Neural cell (in vitro differentiated cells): Measurements from ENCODE around the gene CTNNA2. TPM values are rescaled to one million over a fixed set of nuclear protein-coding genes. Genes with fewer than 3 reads are reported as not detected.

Experiments
- H2AFZ ChIP-seq: fragments of 200-600, 300-800 bp; sonication (generic), shearing (Covaris generic); 2 replicates; pipeline ENCODE4 v1.6.0; 2014; ENCODE audit warnings: low read depth, mild to moderate bottlenecking, antibody characterized with exemption, low read length, moderate library complexity
- H3F3A ChIP-seq: fragments of 200-600 bp; shearing (Covaris generic); 2 replicates; pipeline ENCODE4 v1.6.1; 2016; ENCODE audit warnings: mild to moderate bottlenecking, moderate library complexity, mixed read lengths, antibody characterized with exemption, low read length; ENCODE audit not compliant: insufficient read depth, poor library complexity, severe bottlenecking
- H3K27ac ChIP-seq: fragments of 200-600, 300-800 bp; sonication (generic), shearing (Covaris generic); 2 replicates; pipeline ENCODE4 v1.5.1; 2014; ENCODE audit warnings: mild to moderate bottlenecking, low read length, moderate library complexity
- H3K27me3 ChIP-seq: fragments of 300-800, 200-600 bp; sonication (generic), shearing (Covaris generic); 2 replicates; pipeline ENCODE4 v1.6.0; 2014; ENCODE audit warnings: mild to moderate bottlenecking, low read depth, low read length, moderate library complexity; ENCODE audit not compliant: insufficient read depth
- H3K36me3 ChIP-seq: fragments of 300-800, 200-600 bp; sonication (generic), shearing (Covaris generic); 2 replicates; pipeline ENCODE4 v1.5.1; 2014; ENCODE audit warnings: mild to moderate bottlenecking, antibody characterized with exemption, low read length, moderate library complexity; ENCODE audit not compliant: insufficient read depth
- H3K4me2 ChIP-seq: fragments of 300-800, 200-600 bp; sonication (generic), shearing (Covaris generic); 2 replicates; pipeline ENCODE4 v1.6.0; 2014; ENCODE audit warnings: mild to moderate bottlenecking, low read length
- H3K4me3 ChIP-seq: fragments of 300-800, 200-600 bp; sonication (generic), shearing (Covaris generic); 2 replicates; pipeline ENCODE4 v1.5.1; 2014; ENCODE audit warnings: mild to moderate bottlenecking, low read length, moderate library complexity
- H3K79me2 ChIP-seq: fragments of 200-600 bp; shearing (Covaris generic); replicated peaks from 2 replicates; pipeline ENCODE4 v1.6.0; 2014; ENCODE audit warnings: mild to moderate bottlenecking, low read length, moderate library complexity; ENCODE audit not compliant: insufficient read depth
- H3K9ac ChIP-seq: fragments of 300-800, 200-600 bp; sonication (generic), shearing (Covaris generic); 2 replicates; pipeline ENCODE4 v1.6.1; 2016; ENCODE audit warnings: mild to moderate bottlenecking, low read length, mixed read lengths
- H3K9me2 ChIP-seq: fragments of 200-600 bp; shearing (Covaris generic); 2 replicates; pipeline ENCODE4 v1.6.1; 2016; ENCODE audit warnings: mild to moderate bottlenecking, low read length, mixed read lengths; ENCODE audit not compliant: insufficient read depth
- H3K9me3 ChIP-seq: fragments of 200-600, 300-800 bp; sonication (generic), shearing (Covaris generic); 2 replicates; pipeline ENCODE4 v1.6.1; 2016; ENCODE audit warnings: mild to moderate bottlenecking, mixed run types, low read length, moderate library complexity, mixed read lengths
- H4K20me1 ChIP-seq: fragments of 200-600 bp; shearing (Covaris generic); 2 replicates; pipeline ENCODE4 v1.6.1; 2016; ENCODE audit warnings: mild to moderate bottlenecking, mixed run types; ENCODE audit not compliant: insufficient read depth
- EP300 ChIP-seq: fragments of 450-650 bp; conservative IDR thresholded peaks from 2 replicates; pipeline ENCODE4 v1.6.1; 2014; ENCODE audit warnings: antibody characterized with exemption, mild to moderate bottlenecking, moderate library complexity; ENCODE audit not compliant: poor library complexity, severe bottlenecking
- EZH2 ChIP-seq: fragments of 200-600, 300-800 bp; shearing (Covaris generic), sonication (generic); IDR thresholded peaks from 2 replicates; pipeline ENCODE4 v1.6.1; 2014; ENCODE audit warnings: antibody characterized with exemption, low read length, borderline replicate concordance, mild to moderate bottlenecking; ENCODE audit not compliant: insufficient read depth, poor library complexity, severe bottlenecking
- MXI1 ChIP-seq: fragments of 450-650 bp; conservative IDR thresholded peaks from 2 replicates; pipeline ENCODE4 v1.6.1; 2014; ENCODE audit warnings: antibody characterized with exemption, mild to moderate bottlenecking; ENCODE audit not compliant: poor library complexity, severe bottlenecking
- POLR2AphosphoS5 ChIP-seq: IDR thresholded peaks from 2 replicates; pipeline ENCODE4 v1.6.1; 2012
- RAD21 ChIP-seq: fragments of 450-650 bp; conservative IDR thresholded peaks from 2 replicates; pipeline ENCODE4 v1.6.1; 2014; ENCODE audit warnings: antibody characterized with exemption, mild to moderate bottlenecking, moderate library complexity
- SMC3 ChIP-seq: fragments of 450-650 bp; conservative IDR thresholded peaks from 2 replicates; pipeline ENCODE4 v1.6.1; 2014; ENCODE audit warnings: antibody characterized with exemption, mild to moderate bottlenecking, moderate library complexity; ENCODE audit not compliant: poor library complexity
- TAF1 ChIP-seq: IDR thresholded peaks from 2 replicates; pipeline ENCODE4 v1.6.1; 2012; ENCODE audit warnings: low read depth
- polyA plus RNA-seq: library from polyadenylated mRNA; depleted of rRNA; stranded (reverse); fragments of >200 nt; gene quantifications from 2 replicates; pipeline ENCODE4 v1.2.3, GENCODE V29; 2014
- TF ChIP-seq, protein P1 (sequence below): fragments of 450-650 bp; IDR thresholded peaks from 2 replicates; pipeline ENCODE4 v1.5.1; 2014; ENCODE audit warnings: antibody characterized with exemption, mild to moderate bottlenecking, moderate library complexity; ENCODE audit not compliant: poor library complexity, severe bottlenecking
- TF ChIP-seq, protein P2 (sequence below): IDR thresholded peaks from 2 replicates; pipeline ENCODE4 v1.6.1; 2012; ENCODE audit warnings: borderline replicate concordance

The CTNNA2 gene
- polyA plus RNA-seq, 1 donor from 2014 or later, result 194 TPM

DNA sequence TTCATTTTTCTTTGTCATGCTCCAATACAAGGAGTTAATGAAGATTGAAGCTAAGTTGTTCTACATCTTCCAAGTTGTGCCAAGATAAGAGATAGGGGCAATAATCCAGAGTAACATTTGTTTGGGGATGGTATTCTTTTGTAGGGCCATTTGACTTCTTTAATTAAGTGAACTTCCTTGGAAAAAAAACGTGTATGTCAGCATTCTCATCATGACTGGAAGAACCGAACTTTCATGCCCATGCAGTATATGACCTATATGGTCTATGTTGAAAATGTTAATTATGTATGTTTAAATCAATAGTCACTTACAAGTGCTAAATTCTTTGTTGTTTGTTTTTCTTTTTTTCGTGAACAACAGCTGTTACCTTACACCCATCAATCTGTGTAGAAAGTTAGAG lies 1111.2 kb downstream of the CTNNA2 start:
- no peaks in the 10 kb centered on the region for H3K79me2 ChIP-seq
- H4K20me1 ChIP-seq, result no peaks in the 10 kb centered on the region
- H3K9me3 ChIP-seq, result no peaks in the 10 kb centered on the region
- no peak overlapping the region for H3K9ac ChIP-seq
- no peaks in the 10 kb centered on the region for H3K9me2 ChIP-seq
- no peak overlapping the region for H2AFZ ChIP-seq
- no peaks in the 10 kb centered on the region for H3K36me3 ChIP-seq
- TF ChIP-seq EP300 (no peak), POLR2AphosphoS5 (no peak), EZH2 (no peak), RAD21 (no peak), MXI1 (no peak), TAF1 (no peak), SMC3 (no peak)
- TF ChIP-seq, protein P1, sequence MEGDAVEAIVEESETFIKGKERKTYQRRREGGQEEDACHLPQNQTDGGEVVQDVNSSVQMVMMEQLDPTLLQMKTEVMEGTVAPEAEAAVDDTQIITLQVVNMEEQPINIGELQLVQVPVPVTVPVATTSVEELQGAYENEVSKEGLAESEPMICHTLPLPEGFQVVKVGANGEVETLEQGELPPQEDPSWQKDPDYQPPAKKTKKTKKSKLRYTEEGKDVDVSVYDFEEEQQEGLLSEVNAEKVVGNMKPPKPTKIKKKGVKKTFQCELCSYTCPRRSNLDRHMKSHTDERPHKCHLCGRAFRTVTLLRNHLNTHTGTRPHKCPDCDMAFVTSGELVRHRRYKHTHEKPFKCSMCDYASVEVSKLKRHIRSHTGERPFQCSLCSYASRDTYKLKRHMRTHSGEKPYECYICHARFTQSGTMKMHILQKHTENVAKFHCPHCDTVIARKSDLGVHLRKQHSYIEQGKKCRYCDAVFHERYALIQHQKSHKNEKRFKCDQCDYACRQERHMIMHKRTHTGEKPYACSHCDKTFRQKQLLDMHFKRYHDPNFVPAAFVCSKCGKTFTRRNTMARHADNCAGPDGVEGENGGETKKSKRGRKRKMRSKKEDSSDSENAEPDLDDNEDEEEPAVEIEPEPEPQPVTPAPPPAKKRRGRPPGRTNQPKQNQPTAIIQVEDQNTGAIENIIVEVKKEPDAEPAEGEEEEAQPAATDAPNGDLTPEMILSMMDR, result no peak
- TF ChIP-seq, protein P2, sequence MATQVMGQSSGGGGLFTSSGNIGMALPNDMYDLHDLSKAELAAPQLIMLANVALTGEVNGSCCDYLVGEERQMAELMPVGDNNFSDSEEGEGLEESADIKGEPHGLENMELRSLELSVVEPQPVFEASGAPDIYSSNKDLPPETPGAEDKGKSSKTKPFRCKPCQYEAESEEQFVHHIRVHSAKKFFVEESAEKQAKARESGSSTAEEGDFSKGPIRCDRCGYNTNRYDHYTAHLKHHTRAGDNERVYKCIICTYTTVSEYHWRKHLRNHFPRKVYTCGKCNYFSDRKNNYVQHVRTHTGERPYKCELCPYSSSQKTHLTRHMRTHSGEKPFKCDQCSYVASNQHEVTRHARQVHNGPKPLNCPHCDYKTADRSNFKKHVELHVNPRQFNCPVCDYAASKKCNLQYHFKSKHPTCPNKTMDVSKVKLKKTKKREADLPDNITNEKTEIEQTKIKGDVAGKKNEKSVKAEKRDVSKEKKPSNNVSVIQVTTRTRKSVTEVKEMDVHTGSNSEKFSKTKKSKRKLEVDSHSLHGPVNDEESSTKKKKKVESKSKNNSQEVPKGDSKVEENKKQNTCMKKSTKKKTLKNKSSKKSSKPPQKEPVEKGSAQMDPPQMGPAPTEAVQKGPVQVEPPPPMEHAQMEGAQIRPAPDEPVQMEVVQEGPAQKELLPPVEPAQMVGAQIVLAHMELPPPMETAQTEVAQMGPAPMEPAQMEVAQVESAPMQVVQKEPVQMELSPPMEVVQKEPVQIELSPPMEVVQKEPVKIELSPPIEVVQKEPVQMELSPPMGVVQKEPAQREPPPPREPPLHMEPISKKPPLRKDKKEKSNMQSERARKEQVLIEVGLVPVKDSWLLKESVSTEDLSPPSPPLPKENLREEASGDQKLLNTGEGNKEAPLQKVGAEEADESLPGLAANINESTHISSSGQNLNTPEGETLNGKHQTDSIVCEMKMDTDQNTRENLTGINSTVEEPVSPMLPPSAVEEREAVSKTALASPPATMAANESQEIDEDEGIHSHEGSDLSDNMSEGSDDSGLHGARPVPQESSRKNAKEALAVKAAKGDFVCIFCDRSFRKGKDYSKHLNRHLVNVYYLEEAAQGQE, result no peak
- no peaks in the 10 kb centered on the region for H3K27me3 ChIP-seq
- H3F3A ChIP-seq, result no peaks in the 10 kb centered on the region
- no peak overlapping the region for H3K4me3 ChIP-seq
- no peak overlapping the region for H3K27ac ChIP-seq
- H3K4me2 ChIP-seq, result no peak overlapping the region

DNA sequence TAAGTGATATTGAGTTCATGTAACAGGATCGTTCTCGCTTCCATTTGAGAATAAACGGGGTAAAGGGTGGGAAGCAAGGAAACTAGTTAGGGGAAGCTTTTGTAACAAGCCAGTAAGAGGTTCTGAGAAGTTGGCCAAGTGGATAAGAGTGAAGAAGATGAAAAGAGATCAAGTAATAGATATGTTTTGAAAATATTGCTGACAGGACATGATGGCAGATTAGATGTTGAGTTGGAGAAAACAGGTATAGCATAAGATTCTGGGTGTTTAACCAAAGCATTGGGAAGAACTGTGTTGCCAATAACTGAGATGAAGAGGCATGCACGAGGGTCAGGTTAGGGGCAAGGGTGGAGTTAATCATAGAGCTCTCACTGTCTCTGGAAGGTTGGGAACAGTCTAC lies 1121.7 kb downstream of the CTNNA2 start:
- Histone ChIP-seq H3K27me3 (no peaks in the 10 kb centered on the region), H3F3A (no peaks in the 10 kb centered on the region), H4K20me1 (no peaks in the 10 kb centered on the region), H3K79me2 (no peaks in the 10 kb centered on the region), H3K9ac (no peak overlapping the region), H2AFZ (no peak overlapping the region), H3K4me2 (no peak overlapping the region), H3K9me2 (no peaks in the 10 kb centered on the region), H3K27ac (no peak overlapping the region), H3K9me3 (no peaks in the 10 kb centered on the region), H3K4me3 (no peak overlapping the region), H3K36me3 (no peaks in the 10 kb centered on the region)
- TF ChIP-seq RAD21 (no peak), MXI1 (no peak)

DNA sequence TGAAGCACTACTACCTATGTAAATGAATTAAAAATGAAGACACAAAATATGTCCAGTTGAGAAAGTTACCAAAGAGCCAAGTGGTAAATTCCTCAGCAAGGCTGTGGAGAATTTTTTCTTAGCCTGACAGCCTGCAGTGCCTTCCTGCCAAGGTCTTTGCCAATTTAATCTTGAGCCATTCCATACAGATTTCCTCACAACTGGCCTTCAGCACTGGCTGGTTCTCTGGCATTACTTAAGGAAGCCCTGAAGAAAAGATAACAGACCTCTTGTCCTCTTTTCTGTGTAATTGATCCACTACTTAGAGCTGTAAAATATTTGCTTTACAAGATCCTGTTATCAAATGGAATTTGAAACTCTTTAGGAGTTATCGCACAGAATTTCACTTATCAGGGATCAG lies 1125.9 kb downstream of the CTNNA2 start:
- H2AFZ ChIP-seq, result no peak overlapping the region
- H3K36me3 ChIP-seq, result no peaks in the 10 kb centered on the region
- H4K20me1 ChIP-seq, result no peaks in the 10 kb centered on the region
- no peaks in the 10 kb centered on the region for H3K9me2 ChIP-seq
- H3K9ac ChIP-seq, result no peak overlapping the region
- H3K4me2 ChIP-seq, result no peak overlapping the region
- H3K27me3 ChIP-seq, result no peaks in the 10 kb centered on the region
- no peaks in the 10 kb centered on the region for H3F3A ChIP-seq
- no peaks in the 10 kb centered on the region for H3K79me2 ChIP-seq
- TF ChIP-seq MXI1 (no peak), POLR2AphosphoS5 (no peak), EZH2 (no peak), RAD21 (no peak), TAF1 (no peak)
- TF ChIP-seq, protein P1, result no peak
- H3K9me3 ChIP-seq, result no peaks in the 10 kb centered on the region
- H3K4me3 ChIP-seq, result no peak overlapping the region
- H3K27ac ChIP-seq, result no peak overlapping the region
